ENCODE data around the gene MEX3B.

DNA sequence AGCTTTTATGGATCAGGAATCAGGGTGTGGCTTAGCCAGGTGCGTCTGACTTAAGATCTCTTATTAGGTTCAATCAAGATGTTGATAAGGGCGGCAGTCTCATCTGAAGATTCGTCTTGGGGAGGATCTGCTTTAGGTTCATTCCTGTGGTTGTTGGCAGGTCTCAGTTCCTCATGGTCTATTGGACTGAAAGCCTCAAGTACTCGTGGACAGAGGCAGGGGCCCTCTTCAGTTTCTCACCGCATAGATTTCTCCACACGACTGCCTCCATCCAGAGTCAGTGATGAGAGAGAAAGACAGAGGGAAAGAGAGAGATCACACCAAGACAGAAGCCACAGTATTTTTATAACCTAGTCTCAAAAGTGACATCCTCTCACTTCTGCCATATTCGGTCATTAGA, 9.4 kb downstream of the MEX3B start:
- TF ChIP-seq POLR2A (IDR thresholded peaks at IDR 0.05): no peak
- TF ChIP-seq, protein P1, sequence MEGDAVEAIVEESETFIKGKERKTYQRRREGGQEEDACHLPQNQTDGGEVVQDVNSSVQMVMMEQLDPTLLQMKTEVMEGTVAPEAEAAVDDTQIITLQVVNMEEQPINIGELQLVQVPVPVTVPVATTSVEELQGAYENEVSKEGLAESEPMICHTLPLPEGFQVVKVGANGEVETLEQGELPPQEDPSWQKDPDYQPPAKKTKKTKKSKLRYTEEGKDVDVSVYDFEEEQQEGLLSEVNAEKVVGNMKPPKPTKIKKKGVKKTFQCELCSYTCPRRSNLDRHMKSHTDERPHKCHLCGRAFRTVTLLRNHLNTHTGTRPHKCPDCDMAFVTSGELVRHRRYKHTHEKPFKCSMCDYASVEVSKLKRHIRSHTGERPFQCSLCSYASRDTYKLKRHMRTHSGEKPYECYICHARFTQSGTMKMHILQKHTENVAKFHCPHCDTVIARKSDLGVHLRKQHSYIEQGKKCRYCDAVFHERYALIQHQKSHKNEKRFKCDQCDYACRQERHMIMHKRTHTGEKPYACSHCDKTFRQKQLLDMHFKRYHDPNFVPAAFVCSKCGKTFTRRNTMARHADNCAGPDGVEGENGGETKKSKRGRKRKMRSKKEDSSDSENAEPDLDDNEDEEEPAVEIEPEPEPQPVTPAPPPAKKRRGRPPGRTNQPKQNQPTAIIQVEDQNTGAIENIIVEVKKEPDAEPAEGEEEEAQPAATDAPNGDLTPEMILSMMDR (IDR thresholded peaks at IDR 0.05): no peak
